H9 (cell line): Measurements from ENCODE around the gene AKNAD1. TPM values are rescaled to one million over a fixed set of nuclear protein-coding genes. Genes with fewer than 3 reads are reported as not detected.

Experiments
- DNase-seq: peaks from one replicate; pipeline ENCODE4 v3.0.0-alpha.2; 2017
- H2AFZ ChIP-seq: one replicate; pipeline ENCODE4 v1.6.1; 2013; ENCODE audit warnings: mild to moderate bottlenecking, low read length, control low read depth, moderate library complexity
- H2AK5ac ChIP-seq: 2 replicates; pipeline ENCODE4 v1.6.1; 2013; ENCODE audit warnings: low read length, control low read depth, mixed read lengths; ENCODE audit not compliant: insufficient read length
- H2BK120ac ChIP-seq: one replicate; pipeline ENCODE4 v1.6.1; 2013; ENCODE audit warnings: low read depth, mild to moderate bottlenecking, low read length, control low read depth, inconsistent platforms; ENCODE audit not compliant: poor library complexity, severe bottlenecking
- H2BK12ac ChIP-seq: 2 replicates; pipeline ENCODE4 v1.6.1; 2013; ENCODE audit warnings: low read length, control low read depth, mixed read lengths, low read depth; ENCODE audit not compliant: insufficient read length
- H2BK15ac ChIP-seq: 2 replicates; pipeline ENCODE4 v1.6.1; 2013; ENCODE audit warnings: low read depth, low read length, control low read depth
- H2BK20ac ChIP-seq: one replicate; pipeline ENCODE4 v1.6.1; 2013; ENCODE audit warnings: low read depth, mild to moderate bottlenecking, low read length, control low read depth, inconsistent platforms; ENCODE audit not compliant: poor library complexity, severe bottlenecking
- H2BK5ac ChIP-seq: 2 replicates; pipeline ENCODE4 v1.6.1; 2013; ENCODE audit warnings: low read length, control low read depth, mixed read lengths; ENCODE audit not compliant: insufficient read length
- H3K14ac ChIP-seq: 2 replicates; pipeline ENCODE4 v1.6.1; 2013; ENCODE audit warnings: low read length, control low read depth; ENCODE audit not compliant: insufficient read depth
- H3K18ac ChIP-seq: 2 replicates; pipeline ENCODE4 v1.6.1; 2013; ENCODE audit warnings: low read depth, mild to moderate bottlenecking, mixed read lengths, low read length, control low read depth; ENCODE audit not compliant: insufficient read length
- H3K23ac ChIP-seq: 2 replicates; pipeline ENCODE4 v1.6.1; 2013; ENCODE audit warnings: low read length, control low read depth, mixed read lengths, low read depth; ENCODE audit not compliant: insufficient read length
- H3K23me2 ChIP-seq: 2 replicates; pipeline ENCODE4 v1.6.1; 2013; ENCODE audit warnings: low read depth, mild to moderate bottlenecking, mixed read lengths, low read length, control low read depth; ENCODE audit not compliant: insufficient read length, poor library complexity, severe bottlenecking
- H3K27ac ChIP-seq: 2 replicates; pipeline ENCODE4 v1.5.1; 2013; ENCODE audit warnings: low read length, control low read depth, mixed read lengths, low read depth; ENCODE audit not compliant: insufficient read length
- H3K27me3 ChIP-seq: 2 replicates; pipeline ENCODE4 v1.6.1; 2013; ENCODE audit warnings: low read length, control low read depth, inconsistent platforms; ENCODE audit not compliant: insufficient read depth
- H3K4ac ChIP-seq: 2 replicates; pipeline ENCODE4 v1.6.1; 2013; ENCODE audit warnings: low read depth, mild to moderate bottlenecking, control low read depth, inconsistent platforms, low read length, moderate library complexity
- H3K4me1 ChIP-seq: 2 replicates; pipeline ENCODE4 v1.6.1; 2013; ENCODE audit warnings: low read length, control low read depth, inconsistent platforms; ENCODE audit not compliant: insufficient read depth
- H3K4me2 ChIP-seq: 2 replicates; pipeline ENCODE4 v1.6.1; 2013; ENCODE audit warnings: low read length, control low read depth, mixed read lengths; ENCODE audit not compliant: insufficient read length, insufficient read depth
- H3K56ac ChIP-seq: 2 replicates; pipeline ENCODE4 v1.6.1; 2013; ENCODE audit warnings: low read depth, mild to moderate bottlenecking, mixed read lengths, low read length, control low read depth; ENCODE audit not compliant: insufficient read length
- H3K79me1 ChIP-seq: 2 replicates; pipeline ENCODE4 v1.6.1; 2013; ENCODE audit warnings: low read depth, mild to moderate bottlenecking, moderate library complexity, low read length, control low read depth, inconsistent platforms; ENCODE audit not compliant: insufficient read depth, poor library complexity, severe bottlenecking
- H3K79me2 ChIP-seq: 2 replicates; pipeline ENCODE4 v1.6.1; 2013; ENCODE audit warnings: low read length, control low read depth, inconsistent platforms; ENCODE audit not compliant: insufficient read depth
- H3K9ac ChIP-seq: 2 replicates; pipeline ENCODE4 v1.6.1; 2013; ENCODE audit warnings: low read length, control low read depth, mixed read lengths; ENCODE audit not compliant: insufficient read length; ENCODE audit errors: extremely low read depth
- H3K9me3 ChIP-seq: one replicate; pipeline ENCODE4 v1.6.1; 2013; ENCODE audit warnings: low read depth, low read length, inconsistent platforms; ENCODE audit not compliant: control insufficient read depth
- H3T11ph ChIP-seq: one replicate; pipeline ENCODE4 v1.6.1; 2013; ENCODE audit warnings: mild to moderate bottlenecking, low read length, control low read depth, inconsistent platforms
- H4K20me1 ChIP-seq: one replicate; pipeline ENCODE4 v1.6.1; 2013; ENCODE audit not compliant: control insufficient read depth, insufficient read length, insufficient read depth
- H4K5ac ChIP-seq: 2 replicates; pipeline ENCODE4 v1.6.1; 2013; ENCODE audit warnings: low read depth, mild to moderate bottlenecking, mixed read lengths, low read length, control low read depth; ENCODE audit not compliant: insufficient read length
- H4K8ac ChIP-seq: replicated peaks from 2 replicates; pipeline ENCODE4 v1.6.1; 2013; ENCODE audit warnings: low read length, control low read depth, mixed read lengths, low read depth; ENCODE audit not compliant: insufficient read length
- H4K91ac ChIP-seq: 2 replicates; pipeline ENCODE4 v1.6.1; 2013; ENCODE audit warnings: low read depth, mild to moderate bottlenecking, moderate library complexity, mixed read lengths, low read length, control low read depth; ENCODE audit not compliant: insufficient read length
- H3K27ac Mint-ChIP-seq, 3 experiments: 2 replicates in 2 of 3; 3 replicates in 1 of 3; pipeline ENCODE4 v1.8.0; 2020 to 2021; ENCODE audit warnings: mixed read lengths in 3 of 3, mild to moderate bottlenecking in 1 of 3, moderate library complexity in 1 of 3
- H3K27me3 Mint-ChIP-seq: 2 replicates; pipeline ENCODE4 v1.8.0; 2021; ENCODE audit warnings: low read depth, mild to moderate bottlenecking, moderate library complexity, mixed read lengths
- H3K36me3 Mint-ChIP-seq, 3 experiments: 2 replicates in 2 of 3; 3 replicates in 1 of 3; pipeline ENCODE4 v1.8.0; 2020 to 2021; ENCODE audit warnings: low read depth in 3 of 3, mixed read lengths in 3 of 3; ENCODE audit not compliant: insufficient read depth in 1 of 3
- H3K4me1 Mint-ChIP-seq, 2 experiments: 2 replicates each; pipeline ENCODE4 v1.8.0; 2020; ENCODE audit warnings: mixed read lengths in 2 of 2
- H3K4me3 Mint-ChIP-seq, 2 experiments: 2 replicates in 1 of 2; 3 replicates in 1 of 2; pipeline ENCODE4 v1.8.0; 2020 to 2021; ENCODE audit warnings: mild to moderate bottlenecking in 2 of 2, mixed read lengths in 2 of 2, moderate library complexity in 1 of 2
- H3K9me3 Mint-ChIP-seq, 2 experiments: 2 replicates in 1 of 2; 3 replicates in 1 of 2; pipeline ENCODE4 v1.8.0; 2020; ENCODE audit warnings: mild to moderate bottlenecking in 2 of 2, mixed read lengths in 2 of 2, moderate library complexity in 1 of 2
- WGBS: extraction: QIAGEN DNeasy Blood & Tissue Kit; methylation state at CpG from one replicate; pipeline ENCODE4 v1.1.7; 2013; ENCODE audit warnings: missing lambda C conversion rate, low lambda C conversion rate, mixed read lengths; ENCODE audit not compliant: insufficient read length; ENCODE audit errors: extremely low coverage; 5-methylcytosine and 5-hydroxymethylcytosine counted together
- total RNA-seq: library from RNA; stranded (reverse); gene quantifications from 2 replicates; pipeline ENCODE4 v1.2.1, GENCODE V29; 2021
- TF ChIP-seq, protein P1 (sequence below): fragments of 200-600 bp; sonication (generic); conservative IDR thresholded peaks from 3 replicates; pipeline ENCODE4 v1.8.0; 2021; ENCODE audit warnings: antibody characterized with exemption, mild to moderate bottlenecking

The AKNAD1 gene
- total RNA-seq, 1 experiment from 2014 or later = not detected

DNA sequence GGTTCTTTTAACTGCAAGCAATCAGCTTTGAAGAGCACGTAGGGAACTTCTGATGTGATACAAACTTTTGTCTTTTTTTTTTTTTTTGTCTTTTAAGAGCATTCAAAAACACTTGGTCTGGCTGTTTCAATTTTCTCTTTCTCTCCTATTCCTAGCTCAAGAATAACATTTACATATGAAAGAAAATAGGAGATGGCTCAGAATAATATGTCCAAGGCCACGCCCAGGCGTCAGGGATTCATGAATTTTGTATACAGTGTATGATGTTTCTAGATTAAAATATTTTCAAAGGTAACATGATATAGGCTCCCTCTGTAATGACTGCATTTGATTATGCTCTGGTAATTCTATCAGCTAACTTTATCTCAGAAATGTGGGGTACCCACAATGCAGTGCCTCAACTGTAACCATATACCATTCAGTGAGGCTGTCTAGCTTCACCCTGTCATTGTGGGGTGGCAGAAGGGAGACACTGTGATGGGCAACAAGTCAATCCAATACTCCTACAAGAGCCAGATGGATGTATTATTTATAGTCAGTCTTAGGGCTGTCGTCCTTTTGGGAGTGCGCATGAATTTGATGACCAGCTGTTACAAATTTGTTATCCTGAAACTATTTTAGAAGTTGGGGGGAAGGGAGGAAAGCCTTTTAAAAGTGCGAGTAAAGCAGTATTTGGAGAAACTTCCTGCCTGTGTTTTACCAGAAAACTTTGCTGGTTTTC lies 1.5 kb upstream of the AKNAD1 start:
- Histone ChIP-seq H3K56ac (no peak overlapping the region), H3K4ac (no peak overlapping the region), H3K27me3 (no peaks in the 10 kb centered on the region), H4K5ac (no peak overlapping the region), H3T11ph (no peak overlapping the region), H2AK5ac (no peak overlapping the region), H3K23me2 (no peaks in the 10 kb centered on the region), H4K91ac (no peak overlapping the region), H3K79me2 (no peaks in the 10 kb centered on the region), H3K9me3 (no peaks in the 10 kb centered on the region), H3K14ac (no peak overlapping the region), H4K20me1 (no peaks in the 10 kb centered on the region), H3K9ac (no peak overlapping the region), H3K4me1 (no peaks in the 10 kb centered on the region), H3K23ac (no peak overlapping the region), H2BK15ac (no peak overlapping the region), H2BK12ac (no peak overlapping the region), H2AFZ (no peak overlapping the region), H3K79me1 (no peaks in the 10 kb centered on the region), H2BK120ac (no peak overlapping the region), H3K18ac (no peak overlapping the region), H3K27ac (no peak overlapping the region), H3K4me2 (no peak overlapping the region), H2BK20ac (no peak overlapping the region), H4K8ac (no peak overlapping the region), H2BK5ac (no peak overlapping the region)
- TF ChIP-seq, protein P1, sequence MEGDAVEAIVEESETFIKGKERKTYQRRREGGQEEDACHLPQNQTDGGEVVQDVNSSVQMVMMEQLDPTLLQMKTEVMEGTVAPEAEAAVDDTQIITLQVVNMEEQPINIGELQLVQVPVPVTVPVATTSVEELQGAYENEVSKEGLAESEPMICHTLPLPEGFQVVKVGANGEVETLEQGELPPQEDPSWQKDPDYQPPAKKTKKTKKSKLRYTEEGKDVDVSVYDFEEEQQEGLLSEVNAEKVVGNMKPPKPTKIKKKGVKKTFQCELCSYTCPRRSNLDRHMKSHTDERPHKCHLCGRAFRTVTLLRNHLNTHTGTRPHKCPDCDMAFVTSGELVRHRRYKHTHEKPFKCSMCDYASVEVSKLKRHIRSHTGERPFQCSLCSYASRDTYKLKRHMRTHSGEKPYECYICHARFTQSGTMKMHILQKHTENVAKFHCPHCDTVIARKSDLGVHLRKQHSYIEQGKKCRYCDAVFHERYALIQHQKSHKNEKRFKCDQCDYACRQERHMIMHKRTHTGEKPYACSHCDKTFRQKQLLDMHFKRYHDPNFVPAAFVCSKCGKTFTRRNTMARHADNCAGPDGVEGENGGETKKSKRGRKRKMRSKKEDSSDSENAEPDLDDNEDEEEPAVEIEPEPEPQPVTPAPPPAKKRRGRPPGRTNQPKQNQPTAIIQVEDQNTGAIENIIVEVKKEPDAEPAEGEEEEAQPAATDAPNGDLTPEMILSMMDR = no peak
- Mint-ChIP-seq H3K27me3 (no peaks in the 10 kb centered on the region), H3K4me1 (peaks cover 9 to 12% of the 10 kb centered on the region in 2 experiments), H3K4me3 (no peak overlapping the region), H3K9me3 (no peaks in the 10 kb centered on the region), H3K27ac (no peak overlapping the region), H3K36me3 (no peaks in the 10 kb centered on the region)
- no CpG with 5 or more reads among the region's 6 CpGs for WGBS
- DNase-seq = no peak
